Measurements from ENCODE around the gene CEP72.
"Not testable (repeated sequence)": the region's sequence is repeated elsewhere in the genome, so short reads cannot be mapped to it uniquely, and the experiment has no call there.

CEP72 gene

DNA sequence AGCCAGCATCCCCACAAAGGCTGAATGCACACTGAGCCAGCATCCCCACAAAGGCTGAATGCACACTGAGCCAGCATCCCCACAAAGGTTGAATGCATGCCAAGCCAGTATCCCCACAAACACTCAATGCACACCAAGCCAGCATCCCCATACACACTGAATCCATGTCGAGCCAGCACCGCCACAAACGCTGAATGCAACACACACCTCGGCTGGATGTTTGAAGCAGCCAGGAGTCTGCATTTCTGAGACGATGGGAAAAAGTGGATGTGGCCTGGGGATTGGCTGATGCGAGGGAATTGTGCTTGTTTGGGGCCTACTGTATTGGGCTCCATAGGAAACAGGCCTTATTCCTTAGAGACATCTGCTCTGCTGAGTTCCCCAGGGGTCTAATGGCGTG, 30.9 kb upstream of the CEP72 start:
- DNase-seq (ENCODE audit: low spot score), result no peak

DNA sequence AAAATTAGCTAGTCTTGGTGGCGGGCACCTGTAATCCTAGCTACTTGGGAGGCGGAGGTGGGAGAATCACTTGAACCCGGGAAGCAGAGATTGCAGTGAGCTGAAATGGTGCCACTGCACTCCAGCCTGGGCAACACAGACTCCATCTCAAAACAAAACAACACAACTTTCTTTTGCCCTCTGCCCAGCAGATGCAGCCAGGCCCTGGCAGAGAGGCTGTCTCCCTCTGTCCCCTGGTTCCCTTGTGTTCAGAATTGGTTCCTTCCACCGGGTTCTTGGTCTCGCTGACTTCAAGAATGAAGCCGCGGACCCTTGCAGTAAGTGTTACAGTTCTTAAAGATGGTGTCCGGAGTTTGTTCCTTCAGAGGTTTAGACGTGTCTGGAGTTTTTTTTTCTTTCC, 30.2 kb upstream of the CEP72 start:
- DNase-seq (ENCODE audit: low spot score), result no peak

DNA sequence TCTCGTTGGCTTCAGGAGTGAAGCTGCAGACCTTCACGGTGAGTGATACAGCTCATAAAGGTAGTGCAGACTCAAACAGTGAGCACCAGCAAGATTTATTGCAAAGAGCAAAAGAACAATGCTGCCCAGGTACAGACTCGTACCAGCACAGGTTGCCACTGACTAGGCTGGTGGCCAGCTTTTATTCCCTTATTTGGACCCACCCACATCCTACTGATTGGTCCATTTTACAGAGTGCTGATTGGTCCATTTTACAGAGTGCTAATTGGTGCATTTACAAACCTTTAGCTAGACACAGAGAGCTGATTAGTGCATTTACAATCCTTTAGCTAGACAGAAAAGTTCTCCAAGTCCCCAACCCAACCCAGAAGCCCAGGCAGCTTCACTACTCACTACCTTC, 29.7 kb upstream of the CEP72 start:
- DNase-seq (ENCODE audit: low spot score), result not testable (repeated sequence)

DNA sequence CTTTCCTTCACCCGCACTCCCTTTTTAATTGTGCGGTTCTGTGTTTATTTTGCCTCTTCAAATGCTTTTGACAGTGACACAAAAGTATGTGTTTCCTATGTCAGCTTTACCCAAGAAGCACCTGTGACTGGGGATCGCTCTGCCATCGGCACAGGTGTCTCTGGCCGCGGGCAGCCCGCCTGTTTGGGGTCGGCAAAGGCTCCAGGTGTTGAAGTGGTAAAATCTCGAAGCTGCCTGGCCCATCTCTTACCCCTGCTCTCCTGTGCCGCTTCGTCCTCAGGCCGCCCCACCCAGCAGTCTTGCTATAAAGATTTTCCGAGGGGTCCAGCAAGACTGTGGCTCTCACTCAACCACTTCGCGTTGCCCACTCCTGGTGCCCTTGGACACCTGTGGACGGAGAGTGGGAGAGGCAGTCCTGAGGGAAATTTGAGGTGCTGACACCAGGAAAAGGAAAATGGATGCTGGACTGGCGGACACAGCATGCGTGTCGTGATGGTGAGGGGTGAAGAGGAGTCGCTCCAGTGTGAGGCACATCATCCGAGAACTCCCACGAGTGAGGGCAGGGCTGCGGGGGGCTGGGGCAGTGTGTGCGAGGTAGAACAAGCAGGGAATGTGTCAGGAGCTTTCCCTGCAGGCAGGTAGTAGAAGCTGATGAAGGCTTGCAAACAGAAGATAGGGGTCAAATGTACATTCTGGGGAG, 29.1 kb upstream of the CEP72 start:
- no peak for DNase-seq (ENCODE audit: low spot score)

DNA sequence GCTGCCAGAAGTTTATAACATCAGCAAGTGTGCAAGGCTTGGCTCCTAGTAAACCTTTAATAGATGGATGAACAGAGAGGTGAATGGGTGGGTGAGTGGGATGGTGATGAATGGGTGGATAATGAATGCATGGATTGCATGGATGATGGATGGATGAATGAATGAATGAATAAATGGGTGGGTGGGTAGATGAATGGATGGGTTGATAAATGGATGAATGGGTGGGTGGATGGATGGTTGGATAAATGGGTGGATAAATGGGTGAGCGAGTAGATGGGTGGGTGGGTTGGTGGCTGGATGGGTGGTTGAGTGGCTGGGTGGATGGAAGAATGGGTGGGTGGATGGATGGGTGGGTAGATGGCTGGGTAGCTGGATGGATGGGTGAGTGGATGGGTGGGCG, 28.5 kb upstream of the CEP72 start:
- DNase-seq (ENCODE audit: low spot score), result no peak

DNA sequence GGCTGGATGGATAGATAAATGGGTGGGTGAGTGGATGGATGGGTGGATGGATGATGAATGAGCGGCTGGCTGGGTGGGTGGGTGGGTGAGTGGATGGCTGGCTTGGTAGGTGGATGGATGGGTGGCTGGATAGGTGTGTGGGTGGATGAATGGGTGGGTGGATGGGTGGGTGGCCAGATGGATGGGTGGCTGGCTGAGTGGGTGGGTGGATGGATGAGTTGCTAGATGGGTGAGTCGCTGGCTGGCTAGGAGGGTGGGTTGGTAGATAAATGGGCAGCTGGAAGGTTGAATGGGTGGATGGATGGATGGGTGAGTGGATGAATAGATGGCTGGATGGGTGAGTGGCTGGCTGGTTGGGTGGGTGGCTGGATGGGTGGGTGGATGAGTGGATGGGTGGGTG, 27.9 kb upstream of the CEP72 start:
- DNase-seq (ENCODE audit: low spot score), result no peak

DNA sequence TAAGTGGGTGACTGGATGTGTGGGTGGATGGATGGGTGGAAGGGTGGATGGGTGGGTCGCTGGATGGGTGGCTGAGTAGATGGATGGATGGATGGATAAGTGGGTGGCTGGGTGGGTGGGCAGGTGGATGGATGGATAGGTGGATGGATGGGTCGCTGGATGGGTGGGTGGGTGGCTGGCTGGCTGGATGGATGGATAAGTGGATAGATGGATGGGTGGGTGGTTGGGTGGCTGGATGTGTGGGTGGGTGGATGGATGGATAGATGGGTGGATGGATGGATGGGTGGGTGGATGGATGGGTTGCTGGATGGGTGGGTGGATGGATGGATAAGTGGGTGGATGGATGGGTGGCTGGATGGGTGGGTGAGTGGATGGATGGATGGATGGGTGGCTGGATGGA, 27.3 kb upstream of the CEP72 start:
- no peak for DNase-seq (ENCODE audit: low spot score)

DNA sequence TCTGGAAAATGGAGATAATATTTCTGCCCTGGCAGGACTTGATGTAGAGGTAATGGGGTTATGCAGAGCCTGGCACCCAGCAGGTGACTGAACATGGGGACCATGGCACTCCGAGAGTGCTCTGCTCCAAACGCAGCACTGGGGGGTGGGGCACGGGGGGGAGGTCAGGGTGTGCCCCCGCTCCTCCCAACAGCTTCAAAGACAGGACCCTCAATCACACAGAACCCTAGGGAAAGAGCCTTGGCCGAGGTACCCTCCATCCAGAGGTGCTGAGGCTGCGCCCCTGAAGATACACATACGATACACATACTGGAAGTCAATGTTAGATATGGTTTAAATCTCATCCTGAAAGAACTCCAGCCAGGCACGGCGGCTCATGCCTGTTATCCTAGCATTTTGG, 26.6 kb upstream of the CEP72 start:
- no peak for DNase-seq (ENCODE audit: low spot score)

DNA sequence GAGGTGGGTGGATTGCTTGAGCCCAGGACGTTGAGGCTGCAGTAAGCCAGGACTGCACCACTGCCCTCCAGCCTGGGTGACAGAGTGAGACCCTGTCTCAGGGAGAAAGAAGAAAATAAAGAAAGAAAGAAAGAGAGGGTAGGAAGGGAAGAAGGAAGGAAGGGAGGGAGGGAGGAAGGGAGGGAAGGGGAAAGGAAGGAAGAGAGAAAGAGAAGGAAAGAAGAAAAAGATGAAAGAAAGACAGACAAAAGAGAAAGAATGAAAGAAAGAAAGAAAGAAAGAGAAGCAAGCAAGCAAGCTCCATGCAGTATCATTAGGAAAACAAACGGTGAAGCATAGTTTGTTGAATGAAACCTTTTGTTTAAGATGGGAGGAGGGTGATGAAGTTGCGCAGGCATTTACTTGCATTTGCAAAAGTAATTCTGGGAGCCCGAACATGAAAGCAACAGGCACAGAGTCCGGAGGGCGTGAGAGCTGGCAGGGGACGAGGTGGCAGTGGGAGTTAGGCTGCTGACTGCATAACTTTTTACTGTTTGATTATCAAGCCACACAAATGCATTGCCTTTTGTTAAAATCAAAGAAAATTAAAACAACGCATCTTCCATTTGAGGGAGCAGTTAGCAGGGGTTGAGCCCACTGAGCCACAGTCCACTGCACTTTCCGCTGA, 26.0 kb upstream of the CEP72 start:
- no peak for DNase-seq (ENCODE audit: low spot score)

DNA sequence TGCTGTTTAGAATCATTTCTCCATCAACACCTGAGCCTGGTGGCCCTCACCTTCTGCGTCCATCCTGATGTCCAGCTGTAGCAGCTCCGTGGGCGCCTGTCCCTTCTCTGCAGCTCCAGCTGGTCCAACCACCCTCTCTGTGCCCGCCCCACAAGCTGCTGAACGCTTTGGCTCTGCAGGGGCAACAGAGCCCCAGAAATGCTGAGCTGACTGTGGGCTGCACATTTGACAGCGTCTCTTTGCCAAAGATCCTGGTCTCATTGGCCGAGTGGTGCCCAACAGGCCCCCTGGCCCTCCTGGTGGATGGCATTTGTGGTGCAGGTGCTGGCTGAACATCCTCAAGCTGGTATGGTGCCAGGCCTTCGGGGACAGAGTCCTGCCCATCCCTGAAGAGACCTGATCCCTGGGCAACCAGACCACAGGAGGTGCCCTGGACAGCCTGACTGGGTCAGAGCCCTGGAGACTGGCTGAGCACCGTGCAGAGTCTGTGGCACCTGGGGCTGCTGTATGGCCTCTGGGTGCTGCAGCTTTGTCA, 25.3 kb upstream of the CEP72 start:
- no peak for DNase-seq (ENCODE audit: low spot score)

DNA sequence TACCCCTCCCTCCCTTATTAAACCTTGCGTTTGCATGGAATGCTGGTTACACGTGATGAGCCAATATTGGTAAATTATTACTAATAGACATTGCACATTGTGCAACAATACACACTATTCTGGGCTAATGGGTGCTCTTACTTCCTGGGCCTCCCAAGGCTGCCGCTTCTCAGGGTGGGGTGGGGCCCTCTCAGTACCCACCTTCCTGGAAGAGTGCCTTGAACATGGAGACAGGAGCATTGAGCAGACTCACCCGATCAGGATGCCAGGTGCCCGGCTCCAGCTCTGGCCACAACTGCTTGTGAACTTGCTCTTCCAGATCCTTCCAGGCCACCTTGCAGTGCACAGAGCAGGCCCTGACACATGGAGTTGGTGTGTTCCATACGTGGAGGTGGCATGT, 24.7 kb upstream of the CEP72 start:
- no peak for DNase-seq (ENCODE audit: low spot score)

DNA sequence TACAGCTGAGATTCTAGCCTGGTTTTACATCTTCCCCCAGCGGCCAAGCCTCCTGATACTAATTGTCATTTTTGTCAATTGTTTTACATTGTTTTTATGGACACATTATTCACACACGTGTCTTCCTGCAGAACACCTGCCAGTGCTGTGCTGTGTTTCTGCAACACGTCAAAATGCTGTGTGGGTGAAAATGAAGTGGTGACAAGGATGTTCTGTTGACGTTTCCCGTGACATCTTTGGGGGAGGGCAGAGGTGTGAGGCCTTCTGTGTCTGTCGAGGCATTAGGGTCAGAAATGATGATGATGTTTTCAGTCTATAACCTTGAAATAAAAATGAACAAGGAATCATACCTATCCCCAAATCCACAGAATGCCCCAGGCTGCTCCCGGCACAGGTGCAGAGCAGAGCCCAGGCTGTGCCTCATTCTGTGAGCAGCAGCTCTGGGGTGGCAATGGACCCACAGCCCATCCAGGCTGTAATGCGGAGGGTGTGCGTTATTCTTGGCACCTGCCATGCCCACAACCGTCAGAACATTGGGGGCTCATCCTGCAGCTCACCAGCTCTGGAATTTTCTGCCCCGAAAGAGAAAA, 23.6 kb upstream of the CEP72 start:
- DNase-seq (ENCODE audit: low spot score), result no peak

DNA sequence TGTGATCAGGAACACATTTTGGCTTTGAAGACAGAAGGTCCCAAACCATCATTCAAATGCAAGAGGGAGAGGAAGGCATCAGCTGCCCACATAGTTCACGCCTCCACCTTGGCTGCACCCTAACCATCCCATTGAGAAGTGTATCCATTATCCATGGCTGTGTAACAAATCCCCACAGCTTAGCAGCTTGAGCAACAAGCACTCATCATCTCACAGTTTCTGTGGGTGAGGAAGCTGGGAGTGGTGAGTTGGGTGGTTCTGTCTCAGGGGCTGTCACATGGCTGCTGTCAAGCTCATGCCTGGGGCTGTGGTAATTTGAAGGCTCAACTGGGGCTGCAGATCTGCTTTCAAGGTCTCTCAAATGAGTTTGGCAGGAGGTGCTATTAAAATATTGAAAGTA, 23.0 kb upstream of the CEP72 start:
- no peak for DNase-seq (ENCODE audit: low spot score)

DNA sequence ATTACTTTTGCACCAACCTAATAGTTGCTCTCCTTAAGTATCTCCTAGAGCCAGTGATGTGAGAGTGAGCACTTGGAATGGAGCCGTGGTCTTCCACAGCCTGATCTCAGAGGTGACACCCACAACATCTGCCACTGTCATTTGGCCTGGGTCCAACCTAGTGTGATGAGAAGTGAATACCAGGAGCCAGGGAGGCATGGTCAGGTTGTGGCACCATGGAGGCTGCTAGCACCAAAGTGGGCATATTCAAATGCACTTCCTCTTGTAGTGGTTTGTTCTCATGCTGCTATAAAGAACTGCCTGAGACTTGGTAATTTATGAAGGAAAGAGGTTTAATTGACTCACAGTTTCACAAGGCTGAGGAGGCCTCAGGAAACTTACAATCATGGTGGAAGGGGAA, 22.6 kb upstream of the CEP72 start:
- DNase-seq (ENCODE audit: low spot score), result no peak

DNA sequence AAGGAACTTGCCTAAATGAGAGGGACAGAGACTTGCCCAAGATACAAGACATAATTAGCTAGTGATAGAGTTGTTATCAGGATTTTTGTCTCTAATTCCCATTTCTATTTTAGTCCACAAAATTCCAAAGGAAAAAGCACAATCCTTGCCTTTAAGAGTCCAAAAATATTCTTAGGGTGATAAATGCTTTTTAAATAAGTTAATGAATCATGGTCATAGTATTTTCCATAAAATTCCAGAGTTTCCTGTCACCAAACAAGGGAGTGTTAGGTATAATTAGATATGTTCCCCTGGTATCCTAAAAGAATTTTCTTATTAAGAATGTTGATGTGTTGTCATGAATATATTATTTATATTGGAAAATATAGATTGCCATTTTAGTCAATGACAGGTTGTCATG, 21.8 kb upstream of the CEP72 start:
- DNase-seq (ENCODE audit: low spot score), result no peak

DNA sequence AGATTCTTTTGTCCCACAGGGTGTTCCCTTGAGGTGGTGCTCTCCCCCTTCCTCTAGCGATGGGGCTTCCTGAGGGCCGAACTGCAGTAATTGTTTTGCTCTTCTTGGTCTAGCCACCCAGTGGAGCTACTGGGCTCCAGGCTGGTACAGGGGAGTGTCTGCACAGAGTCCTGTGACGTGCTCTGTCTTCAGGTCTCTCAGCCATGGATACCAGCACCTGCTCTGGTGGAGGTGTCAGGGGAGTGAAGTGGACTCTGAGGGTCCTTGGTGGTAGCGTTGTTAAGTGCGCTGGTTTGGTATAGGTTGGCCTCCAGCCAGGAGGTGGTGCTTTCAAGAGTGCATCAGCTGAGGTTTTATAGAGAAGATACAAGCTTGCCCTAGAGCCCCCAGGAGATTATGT, 20.4 kb upstream of the CEP72 start:
- DNase-seq (ENCODE audit: low spot score), result no peak

DNA sequence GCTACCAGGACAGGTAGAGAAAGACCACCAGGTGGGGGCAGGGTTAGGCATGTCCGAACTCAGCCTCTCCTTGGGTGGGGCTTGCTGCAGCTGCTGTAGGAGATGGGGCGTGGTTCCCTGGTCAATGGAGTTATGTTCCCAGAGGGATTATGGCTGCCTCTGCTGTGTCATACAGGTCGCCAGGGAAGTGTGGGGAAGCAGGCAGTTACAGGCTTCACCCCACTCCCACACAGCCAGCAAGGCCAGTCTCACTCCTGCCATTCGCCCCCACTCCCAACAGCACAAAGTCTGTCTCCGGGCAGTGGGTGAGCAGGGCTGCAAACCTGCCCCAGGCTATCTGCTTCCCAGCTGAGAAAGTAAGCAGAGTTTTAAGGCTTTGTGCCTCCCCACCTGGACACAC, 20.0 kb upstream of the CEP72 start:
- DNase-seq (ENCODE audit: low spot score), result no peak

DNA sequence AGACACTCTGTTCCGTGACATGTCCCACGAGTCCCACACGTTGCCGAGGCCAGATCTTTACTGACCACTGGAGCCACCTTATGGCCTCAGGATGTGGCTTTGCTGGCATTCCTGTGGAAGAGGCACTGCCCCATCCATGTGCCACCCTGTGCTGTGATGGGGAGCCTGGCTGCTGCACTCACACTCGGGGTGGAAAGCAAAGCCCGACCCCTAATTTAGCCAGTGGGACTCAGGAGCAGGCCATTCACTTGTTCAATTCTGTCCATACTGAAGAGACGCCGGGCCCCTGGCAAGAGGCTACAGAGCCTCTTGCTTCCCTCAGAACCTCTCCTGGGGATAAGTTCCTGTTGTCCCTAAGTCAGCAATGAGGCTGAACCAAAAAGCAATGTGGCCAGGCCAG, 18.6 kb upstream of the CEP72 start:
- DNase-seq (ENCODE audit: low spot score), result no peak

DNA sequence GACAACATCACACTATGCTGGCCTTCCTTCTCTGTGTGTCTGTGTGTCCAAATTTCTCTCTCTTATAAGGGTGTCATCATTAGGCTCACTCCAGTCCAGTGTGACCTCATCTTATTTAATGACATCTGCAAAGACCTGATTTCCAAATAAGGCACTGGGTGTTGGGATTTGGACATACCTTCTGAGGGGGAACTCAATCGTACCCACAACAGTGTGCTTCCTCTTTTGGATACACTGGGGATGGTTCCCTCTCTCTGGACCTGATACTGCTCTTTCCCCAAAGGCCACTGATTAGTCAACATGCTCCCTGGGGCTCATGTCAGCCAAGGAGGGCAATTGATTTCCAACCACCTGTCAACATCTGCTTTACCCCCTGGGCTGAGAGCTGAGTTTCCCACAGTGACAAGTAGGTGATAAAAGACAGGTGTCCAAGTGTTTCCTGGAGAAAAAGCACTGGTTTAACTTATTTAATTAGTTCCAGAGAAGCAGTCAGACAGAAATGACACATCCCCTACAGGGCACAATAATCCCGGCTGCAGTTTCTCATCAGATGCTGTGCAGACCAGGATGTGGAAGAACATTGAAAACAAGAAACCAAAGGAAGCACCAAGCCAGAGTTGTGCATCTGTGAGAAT, 17.8 kb upstream of the CEP72 start:
- no peak for DNase-seq (ENCODE audit: low spot score)

DNA sequence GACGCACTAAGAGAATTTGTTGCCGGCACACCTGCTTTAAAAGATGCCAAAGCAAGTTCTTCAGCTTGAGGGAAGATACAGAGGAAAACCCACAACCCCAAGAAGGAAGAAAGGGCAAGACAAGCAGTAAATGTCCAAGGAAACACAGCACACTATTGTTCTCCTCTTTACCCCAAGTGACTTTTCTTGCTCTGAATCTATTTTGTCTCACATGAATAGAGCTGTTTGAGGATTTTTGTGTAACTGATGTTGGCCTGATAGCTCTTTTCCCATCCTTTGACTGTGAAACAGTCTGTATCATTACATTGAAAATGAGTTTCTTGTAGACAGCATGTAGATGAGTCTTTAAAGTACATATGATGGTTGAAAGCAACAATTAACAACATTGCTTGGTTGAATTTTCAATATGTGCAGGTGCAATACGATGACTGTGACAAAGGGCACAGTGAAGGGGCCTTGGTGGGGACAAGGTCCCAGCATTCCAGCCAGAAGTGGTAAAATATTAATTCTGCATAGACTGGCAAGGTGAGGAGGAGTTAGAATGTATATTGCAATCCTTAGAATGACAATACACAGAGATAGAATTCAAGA, 16.8 kb upstream of the CEP72 start:
- DNase-seq (ENCODE audit: low spot score), result no peak

DNA sequence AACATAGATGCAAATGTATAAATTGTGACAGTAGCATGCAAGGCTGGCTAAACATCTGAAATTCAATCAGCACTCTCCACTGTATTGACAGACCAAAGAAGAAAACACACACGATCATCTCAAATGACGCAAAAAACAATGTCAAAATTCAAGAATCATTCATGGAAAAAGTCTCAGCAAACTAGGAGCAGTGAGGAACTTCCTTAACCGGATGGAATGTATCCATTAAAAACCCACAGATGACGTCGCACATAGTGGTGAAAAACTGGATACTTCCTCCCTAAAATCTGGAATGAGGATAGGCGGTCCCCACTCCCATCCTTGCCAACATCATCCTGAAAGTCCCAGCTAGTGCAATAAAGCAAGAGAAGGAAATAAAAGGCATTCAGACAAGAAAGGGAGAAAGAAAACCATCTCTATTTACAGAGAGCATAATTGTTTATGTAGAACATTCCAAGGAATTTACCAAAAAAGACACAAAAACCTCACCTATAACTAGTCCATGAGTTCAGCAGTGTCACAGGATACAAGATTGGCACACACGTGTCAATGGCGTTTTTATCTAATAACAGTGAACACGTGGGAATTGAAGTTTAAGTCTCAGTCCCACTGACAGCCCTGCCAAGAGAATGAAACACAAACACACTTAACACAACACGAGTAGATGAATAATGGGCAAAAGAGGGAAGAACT, 14.1 kb upstream of the CEP72 start:
- DNase-seq (ENCODE audit: low spot score), result no peak

DNA sequence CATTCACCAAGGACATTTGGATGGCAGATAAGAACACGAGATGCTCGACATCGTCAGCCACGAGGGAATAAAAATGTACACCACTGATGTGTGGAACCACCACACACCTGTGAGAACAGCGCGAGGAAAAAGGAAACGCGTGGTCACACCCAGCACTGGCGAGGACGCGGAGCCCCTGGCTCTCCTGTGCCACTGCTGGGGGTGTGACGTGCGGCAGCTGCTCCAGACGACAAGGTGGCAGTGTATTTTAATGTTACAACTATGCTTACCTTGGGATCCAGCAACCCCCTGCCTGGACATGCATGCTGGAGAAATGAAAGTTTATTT, 13.6 kb upstream of the CEP72 start:
- no peak for DNase-seq (ENCODE audit: low spot score)
